Fibroblast of villous mesenchyme (primary cell): ENCODE results near the gene PLA2G4B. TPM values are rescaled to one million over a fixed set of nuclear protein-coding genes. Genes with fewer than 3 reads are reported as not detected.
A peak's percentile ranks its signal among the peaks of the same experiment; 100 is the strongest.

ENCODE experiments used
- DNase-seq: peaks from one replicate; pipeline ENCODE4 v3.0.0-alpha.2; 2010; ENCODE audit warnings: low read depth
- H3K4me3 ChIP-seq: 2 replicates; pipeline ENCODE4 v1.5.1; 2011; ENCODE audit warnings: low read depth, mild to moderate bottlenecking, low read length
- total RNA-seq: library from RNA; depleted of rRNA; stranded (reverse); fragments of >200 nt; gene quantifications from 2 replicates; pipeline ENCODE4 v1.2.3, GENCODE V29; 2012
- TF ChIP-seq, protein P1 (sequence below): IDR thresholded peaks from 2 replicates; pipeline ENCODE4 v1.5.1; 2012; ENCODE audit warnings: low read depth, mild to moderate bottlenecking, low read length; ENCODE audit not compliant: insufficient read depth

The PLA2G4B gene
- total RNA-seq, 1 donor, result 1.3 TPM

DNA sequence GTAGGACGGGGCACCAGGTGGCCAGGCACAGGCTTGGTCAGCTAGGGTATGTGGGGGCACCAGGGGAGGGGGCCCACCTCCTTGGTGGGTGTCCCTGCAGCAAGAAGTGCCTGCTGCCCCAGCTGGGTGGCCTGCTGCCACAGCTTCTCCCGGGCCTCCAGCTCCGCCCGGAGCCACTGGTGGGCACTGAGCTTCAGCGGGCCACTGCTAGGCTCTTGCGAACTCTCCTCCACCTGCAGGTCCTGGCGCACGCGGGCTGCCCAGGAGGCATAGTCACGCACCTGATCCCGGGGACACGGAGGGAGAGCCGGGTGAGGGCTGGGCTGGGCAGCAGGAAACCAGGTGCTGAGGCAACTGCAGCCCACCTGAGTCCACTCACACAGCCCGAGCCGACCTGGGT, 29.7 kb downstream of the PLA2G4B start:
- TF ChIP-seq, protein P1, sequence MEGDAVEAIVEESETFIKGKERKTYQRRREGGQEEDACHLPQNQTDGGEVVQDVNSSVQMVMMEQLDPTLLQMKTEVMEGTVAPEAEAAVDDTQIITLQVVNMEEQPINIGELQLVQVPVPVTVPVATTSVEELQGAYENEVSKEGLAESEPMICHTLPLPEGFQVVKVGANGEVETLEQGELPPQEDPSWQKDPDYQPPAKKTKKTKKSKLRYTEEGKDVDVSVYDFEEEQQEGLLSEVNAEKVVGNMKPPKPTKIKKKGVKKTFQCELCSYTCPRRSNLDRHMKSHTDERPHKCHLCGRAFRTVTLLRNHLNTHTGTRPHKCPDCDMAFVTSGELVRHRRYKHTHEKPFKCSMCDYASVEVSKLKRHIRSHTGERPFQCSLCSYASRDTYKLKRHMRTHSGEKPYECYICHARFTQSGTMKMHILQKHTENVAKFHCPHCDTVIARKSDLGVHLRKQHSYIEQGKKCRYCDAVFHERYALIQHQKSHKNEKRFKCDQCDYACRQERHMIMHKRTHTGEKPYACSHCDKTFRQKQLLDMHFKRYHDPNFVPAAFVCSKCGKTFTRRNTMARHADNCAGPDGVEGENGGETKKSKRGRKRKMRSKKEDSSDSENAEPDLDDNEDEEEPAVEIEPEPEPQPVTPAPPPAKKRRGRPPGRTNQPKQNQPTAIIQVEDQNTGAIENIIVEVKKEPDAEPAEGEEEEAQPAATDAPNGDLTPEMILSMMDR, result no peak

DNA sequence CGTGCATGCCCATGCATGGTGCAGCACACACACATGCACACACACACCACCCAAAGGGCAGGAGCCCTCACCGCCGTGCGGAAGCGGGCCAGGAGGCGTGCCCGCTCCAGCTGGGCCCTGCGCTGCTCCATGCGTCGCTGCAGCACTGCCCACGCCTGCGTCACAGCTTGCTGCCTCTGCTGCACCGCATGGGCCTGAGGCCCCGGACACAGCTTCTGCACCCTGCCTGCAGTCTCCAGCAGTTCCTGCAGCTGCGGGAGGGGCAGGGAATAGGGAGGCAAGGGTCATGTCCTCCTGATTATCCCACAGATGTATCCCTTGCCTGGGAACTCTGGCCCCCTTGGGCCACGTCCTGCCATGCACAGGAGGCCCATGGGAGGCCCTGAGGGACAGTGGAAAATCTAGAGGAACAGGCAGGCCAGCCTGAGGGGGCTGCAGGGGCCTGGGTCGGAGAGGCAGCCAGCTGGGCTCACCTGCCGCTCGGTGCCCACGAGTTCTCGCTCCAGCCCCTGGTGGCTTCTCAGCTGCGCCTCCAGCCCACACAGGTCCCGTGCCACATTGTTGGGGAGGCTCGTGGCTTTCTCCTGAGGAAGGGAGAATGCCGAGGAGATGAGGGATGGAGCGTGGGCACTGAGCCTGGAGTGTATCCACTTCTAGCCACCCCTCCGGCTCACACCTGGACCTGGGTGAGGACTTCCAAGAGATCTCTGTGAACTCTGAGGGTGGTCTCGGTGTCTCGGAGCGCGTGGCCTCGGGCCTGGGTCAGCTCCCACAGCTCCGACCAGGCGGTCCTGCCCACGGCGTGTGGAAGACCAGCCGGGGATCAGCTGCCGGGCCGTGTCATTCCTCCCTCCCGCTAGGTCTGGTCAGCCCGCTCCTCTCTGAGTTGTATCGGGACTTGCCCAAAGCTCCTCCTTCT, 31.4 kb downstream of the PLA2G4B start:
- no peak overlapping the region for H3K4me3 ChIP-seq
- no peak for DNase-seq
- TF ChIP-seq, protein P1, result no peak

More for the DNA sequence above, 29.7 kb downstream of the PLA2G4B start:
- DNase-seq, result no peak
- no peak overlapping the region for H3K4me3 ChIP-seq

DNA sequence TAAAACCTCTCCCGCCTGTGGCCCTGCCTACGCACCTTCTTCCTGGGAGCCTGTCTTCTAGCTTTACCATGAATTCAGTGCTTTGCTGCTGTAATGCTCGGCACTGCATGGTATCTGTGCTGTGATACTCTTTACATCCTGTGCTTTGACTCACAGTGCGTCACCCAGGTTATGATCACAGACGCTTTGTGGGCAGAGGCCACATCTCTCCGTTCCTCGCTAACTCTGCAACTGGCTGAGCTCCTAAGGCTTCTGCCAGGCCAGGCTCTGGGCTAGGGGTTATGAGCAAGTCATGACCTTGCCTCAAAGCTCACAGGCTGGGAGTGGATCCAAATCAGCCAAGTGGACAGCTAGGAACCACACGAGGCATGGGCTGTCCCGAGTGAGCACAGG, 32.0 kb downstream of the PLA2G4B start:
- DNase-seq, result peak; percentile 59
- TF ChIP-seq, protein P1, result no peak
- no peak overlapping the region for H3K4me3 ChIP-seq

DNA sequence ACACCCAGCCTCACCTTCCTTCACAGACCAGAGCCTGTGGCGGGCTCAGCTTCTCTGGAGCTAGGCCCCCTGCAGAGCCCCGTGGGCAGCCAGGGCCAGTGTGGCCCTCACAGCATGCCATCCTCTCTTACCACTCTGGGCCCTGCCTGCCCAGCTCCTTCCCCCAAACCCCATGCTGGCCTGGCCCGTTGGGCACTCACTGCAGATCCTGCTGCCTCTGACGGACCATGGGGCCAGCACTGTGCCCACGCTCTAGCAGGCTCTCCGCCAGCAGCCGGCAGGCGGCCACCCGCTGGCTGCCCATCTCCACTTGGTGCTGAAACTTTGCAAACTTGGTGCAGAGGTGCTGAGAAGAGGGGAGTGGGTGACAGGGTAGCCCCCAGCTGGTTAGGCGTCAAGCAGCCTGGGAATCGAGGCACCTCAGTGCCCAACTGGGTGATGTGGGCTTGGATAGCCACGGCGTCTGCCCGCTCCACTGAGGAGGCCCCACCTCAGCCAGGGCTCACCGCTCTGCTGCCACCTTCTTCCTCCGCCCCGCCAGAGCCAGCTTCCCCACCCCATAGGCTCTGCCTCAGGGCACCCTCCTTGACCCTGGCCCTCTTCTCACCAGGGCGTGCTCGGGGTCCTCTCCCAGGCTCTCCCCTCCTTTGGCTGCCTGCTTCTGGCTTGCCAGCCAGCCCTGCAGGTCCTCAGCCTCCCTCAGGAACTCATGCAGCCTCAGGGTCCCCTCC, 32.7 kb downstream of the PLA2G4B start:
- no peak overlapping the region for H3K4me3 ChIP-seq
- DNase-seq, result no peak
- TF ChIP-seq, protein P1, result no peak

DNA sequence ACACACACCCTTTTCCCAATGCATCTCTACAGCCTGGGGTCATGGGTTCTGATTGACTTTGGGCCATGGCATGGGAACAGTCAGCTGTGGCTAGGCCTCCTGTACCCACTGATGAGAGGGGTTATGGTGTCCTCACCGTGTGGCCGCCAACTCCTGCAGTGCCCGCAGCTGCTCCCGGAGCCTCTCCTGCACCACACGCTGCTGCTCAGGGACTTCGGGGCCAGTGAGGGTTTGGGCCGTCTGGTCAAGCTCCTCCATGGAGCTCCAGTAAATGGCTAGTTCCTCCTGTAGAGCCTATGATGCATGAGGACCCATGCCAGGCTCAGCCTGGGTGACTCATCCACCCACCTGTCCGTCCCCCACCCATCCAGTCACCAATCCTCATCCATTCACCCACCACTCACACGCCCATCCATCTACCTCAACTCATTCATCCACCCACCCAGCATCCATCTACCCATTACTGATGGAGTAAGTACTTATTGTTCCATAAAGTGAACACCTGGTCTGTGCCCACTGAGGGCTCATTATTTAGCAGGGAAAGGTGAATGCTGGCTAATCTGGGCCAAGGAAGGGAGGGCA, 33.6 kb downstream of the PLA2G4B start:
- TF ChIP-seq, protein P1, result no peak

DNA sequence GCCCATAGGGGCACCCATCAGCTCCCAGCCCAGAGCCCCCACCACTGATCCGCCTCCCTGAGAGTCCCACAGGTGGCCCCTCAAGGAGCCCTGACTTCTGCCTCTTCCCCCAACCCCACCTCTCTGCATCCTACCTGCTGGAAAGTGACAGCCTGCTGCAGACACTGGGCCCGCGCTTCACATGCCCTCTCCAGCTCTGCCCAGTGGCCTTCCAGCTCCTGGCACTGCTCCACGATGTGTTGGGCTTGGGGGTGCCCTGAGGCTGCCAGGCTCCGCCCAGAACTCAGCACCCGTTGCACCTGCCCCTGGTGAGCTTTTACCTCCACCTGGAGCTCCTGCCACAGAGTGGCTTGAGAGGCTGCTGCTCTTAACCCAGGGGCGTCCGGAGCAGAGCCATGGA, 35.1 kb downstream of the PLA2G4B start:
- TF ChIP-seq, protein P1, result no peak
- H3K4me3 ChIP-seq, result no peak overlapping the region
- DNase-seq, result no peak

More for the DNA sequence above, 33.6 kb downstream of the PLA2G4B start:
- DNase-seq, result no peak
- H3K4me3 ChIP-seq, result no peak overlapping the region
